Endothelial cell of umbilical vein (primary cell): ENCODE measurements around the gene MEF2C. TPM values are rescaled to one million over a fixed set of nuclear protein-coding genes. Genes with fewer than 3 reads are reported as not detected.

Experiments used
- BruUV-seq: library from RNA; stranded (reverse); fragments of 400-500 nt; replicated peaks from 2 replicates; lab custom pipeline; 2021; lab: Mats Ljungman, UMichigan
- CTCF ChIA-PET: fragments of 300-600, 350-600 bp; sonication (Branson Sonifier 250); formaldehyde crosslinking; loops from one replicate; lab custom pipeline; 2021; ENCODE audit warnings: antibody characterized with exemption, inconsistent platforms; lab: Charles Lee
- POLR2A ChIA-PET: fragments of 300-600, 350-600 bp; sonication (Branson Sonifier 250); formaldehyde crosslinking; loops from one replicate; lab custom pipeline; 2021; ENCODE audit warnings: antibody characterized with exemption, inconsistent platforms; lab: Charles Lee
- DNase-seq: peaks from one replicate; pipeline ENCODE4 v3.0.0-alpha.2; 2011; ENCODE audit warnings: low read depth, low spot score
- FAIRE-seq: peaks from 2 replicates; lab custom pipeline; 2011; peaks lifted over from hg19 to GRCh38; lab: Jason Lieb, UNC
- H2AFZ ChIP-seq: 2 replicates; pipeline ENCODE4 v1.6.0; 2012; ENCODE audit warnings: low read depth, low read length, control low read depth, inconsistent platforms
- H3K27ac ChIP-seq: 2 replicates; pipeline ENCODE4 v1.5.1; 2011; ENCODE audit warnings: low read depth, mild to moderate bottlenecking, control low read depth, low read length, moderate library complexity; ENCODE audit not compliant: insufficient read depth
- H3K27me3 ChIP-seq, 2 experiments: 2 replicates each; pipeline versions ENCODE4 v1.6.0 to v1.6.1; 2011; ENCODE audit warnings: low read length in 2 of 2, mixed read lengths in 1 of 2; ENCODE audit not compliant: control insufficient read depth in 2 of 2, insufficient read depth in 2 of 2
- H3K36me3 ChIP-seq, 2 experiments: 2 replicates in 1 of 2; 3 replicates in 1 of 2; pipeline ENCODE4 v1.5.1; 2011; ENCODE audit warnings: low read length in 2 of 2, mild to moderate bottlenecking in 1 of 2, moderate library complexity in 1 of 2; ENCODE audit not compliant: control insufficient read depth in 2 of 2, insufficient read depth in 2 of 2; ENCODE audit errors: extremely low read depth in 1 of 2
- H3K4me1 ChIP-seq: 3 replicates; pipeline ENCODE4 v1.5.1; 2011; ENCODE audit warnings: mild to moderate bottlenecking, low read length; ENCODE audit not compliant: control insufficient read depth, insufficient read depth; ENCODE audit errors: extremely low read depth
- H3K4me2 ChIP-seq: 2 replicates; pipeline ENCODE4 v1.6.1; 2011; ENCODE audit warnings: low read length, control low read depth, mixed read lengths; ENCODE audit not compliant: insufficient read depth
- H3K4me3 ChIP-seq, 3 experiments: fragments of 200-600 bp in 1 of 3; sonication (generic), shearing (Covaris generic) in 1 of 3; replicated peaks in 1 of 3; 2 replicates each; pipeline ENCODE4 v1.5.1; 2011 to 2016; ENCODE audit warnings: control low read depth in 3 of 3, low read length in 3 of 3, mild to moderate bottlenecking in 2 of 3, inconsistent platforms in 1 of 3, low read depth in 1 of 3, moderate library complexity in 1 of 3; ENCODE audit not compliant: insufficient read depth in 1 of 3
- H3K79me2 ChIP-seq: 2 replicates; pipeline ENCODE4 v1.6.0; 2012; ENCODE audit warnings: low read length, inconsistent platforms; ENCODE audit not compliant: control insufficient read depth, insufficient read depth
- H3K9ac ChIP-seq: replicated peaks from 2 replicates; pipeline ENCODE3; 2011; ENCODE audit warnings: low read length, control low read depth; ENCODE audit not compliant: insufficient read depth; ENCODE audit errors: extremely low read depth
- H3K9me1 ChIP-seq: replicated peaks from 3 replicates; pipeline ENCODE4 v1.6.0; 2011; ENCODE audit warnings: mild to moderate bottlenecking, low read length; ENCODE audit not compliant: control insufficient read depth, insufficient read depth; ENCODE audit errors: extremely low read depth
- H3K9me3 ChIP-seq: replicated peaks from 2 replicates; pipeline ENCODE4 v1.5.1; 2012; ENCODE audit warnings: low read length, inconsistent platforms; ENCODE audit not compliant: control insufficient read depth, insufficient read depth
- H4K20me1 ChIP-seq: replicated peaks from 2 replicates; pipeline ENCODE3; 2011; ENCODE audit warnings: mild to moderate bottlenecking, low read length; ENCODE audit not compliant: control insufficient read depth, insufficient read depth; ENCODE audit errors: extremely low read depth
- CTCF ChIP-seq, 2 donors: IDR thresholded peaks; 1 replicate in 1 of 2; 2 replicates in 1 of 2; pipeline ENCODE4 v1.5.1; 2011; ENCODE audit warnings: low read length in 2 of 2, mild to moderate bottlenecking in 2 of 2, moderate library complexity in 2 of 2, control low read depth in 1 of 2, inconsistent platforms in 1 of 2, low read depth in 1 of 2; ENCODE audit not compliant: insufficient read depth in 1 of 2; ENCODE audit errors: extremely low read depth in 1 of 2
- EZH2 ChIP-seq: IDR thresholded peaks from 2 replicates; pipeline ENCODE4 v1.6.1; 2012; ENCODE audit warnings: borderline replicate concordance, low read depth, mild to moderate bottlenecking, moderate library complexity, low read length, inconsistent platforms; ENCODE audit not compliant: severe bottlenecking
- FOS ChIP-seq: IDR thresholded peaks from 2 replicates; pipeline ENCODE4 v1.6.1; 2011; ENCODE audit warnings: mild to moderate bottlenecking, low read length, moderate library complexity, borderline replicate concordance; ENCODE audit not compliant: insufficient read depth
- GATA2 ChIP-seq: IDR thresholded peaks from 2 replicates; pipeline ENCODE4 v1.7.0; 2011; ENCODE audit warnings: low read depth, mild to moderate bottlenecking, moderate library complexity, mixed read lengths, low read length; ENCODE audit not compliant: insufficient read length, insufficient read depth
- JUN ChIP-seq: IDR thresholded peaks from 2 replicates; pipeline ENCODE4 v1.6.1; 2011; ENCODE audit warnings: borderline replicate concordance, low read depth; ENCODE audit not compliant: insufficient read length, insufficient read depth
- MAX ChIP-seq: IDR thresholded peaks from 2 replicates; pipeline ENCODE4 v1.6.1; 2011; ENCODE audit not compliant: insufficient read depth, insufficient read length
- MYC ChIP-seq: IDR thresholded peaks from one replicate; pipeline ENCODE4 v1.6.1; 2011; ENCODE audit warnings: mild to moderate bottlenecking, low read depth, low read length
- POLR2A ChIP-seq: IDR thresholded peaks from 2 replicates; pipeline ENCODE4 v1.6.1; 2012; ENCODE audit warnings: low read depth, mild to moderate bottlenecking, control low read depth, low read length
- POLR2AphosphoS5 ChIP-seq: IDR thresholded peaks from 2 replicates; pipeline ENCODE4 v1.6.1; 2012; ENCODE audit warnings: low read depth, mild to moderate bottlenecking, control low read depth, low read length, moderate library complexity; ENCODE audit not compliant: insufficient read depth
- dilution Hi-C: fragments of 300-500 bp; cut with MboI; formaldehyde crosslinking; loops from one replicate; pipeline ENCODE4 v1.15.0; 2019; ENCODE audit warnings: low sequenced_read_pairs; ENCODE audit not compliant: extremely low pct_ligation_motif_present
- intact Hi-C: fragments of 100-400 bp; cut with micrococcal nuclease; formaldehyde crosslinking; loops from one replicate; pipeline ENCODE4 v1.10.0; 2022
- polyA plus RNA-seq, 4 experiments: library from polyadenylated mRNA; depleted of rRNA in 3 of 4; stranded (reverse) in 3 of 4; unstranded in 1 of 4; fragments of >200 nt; gene quantifications; 2 replicates each; pipeline versions ENCODE4 v1.2.1 to v1.2.3, GENCODE V29; 2011 to 2012; ENCODE audit warnings: missing spikeins in 1 of 4
- total RNA-seq: library from RNA; stranded (reverse); gene quantifications from 2 replicates; pipeline ENCODE4 v1.2.3, GENCODE V29; 2021

Gene MEF2C
- total and polyA plus RNA-seq, 2 donors (not counting 3 experiments of a cell fraction or from before 2014, with no cell fraction given), result 21.2 to 67.7 TPM

GRCh38 chr5:88820581-88820980 is 62.4 kb downstream of the MEF2C start:
- BruUV-seq, result no TSS peak
- Histone ChIP-seq H3K9me1 (no peaks in the 10 kb centered on the region), H4K20me1 (no peaks in the 10 kb centered on the region), H3K4me3 (no peak overlapping the region), H3K9ac (no peak overlapping the region), H3K4me1 (peaks cover 18% of the 10 kb centered on the region), H3K36me3 (no peaks in the 10 kb centered on the region), H3K4me2 (no peak overlapping the region), H3K27ac (no peak overlapping the region), H2AFZ (no peak overlapping the region), H3K9me3 (no peaks in the 10 kb centered on the region), H3K27me3 (no peaks in the 10 kb centered on the region), H3K79me2 (peaks cover 2% of the 10 kb centered on the region)
- FAIRE-seq (no peak), DNase-seq (no peak)
- CTCF ChIA-PET, result interaction anchor here (0.9 to 1.8 kb wide), 3 partner anchors 8 to 63 kb away, joined by 4 to 5 read pairs (median 5); partner anchors contain the start of gene MEF2C
- POLR2A ChIA-PET, result no interaction called here
- intact Hi-C loops (no loop called here), dilution Hi-C loops (no loop called here)
- TF ChIP-seq MAX (no peak), EZH2 (no peak), POLR2A (no peak), CTCF (IDR thresholded peaks at IDR 0.05; ENCODE audit: extremely low read depth in 1 of 2, insufficient read depth in 1 of 2, low read depth in 1 of 2, low read length in 2 of 2) (no peak), MYC (no peak), POLR2AphosphoS5 (no peak), GATA2 (no peak), JUN (no peak), FOS (no peak)
